PC-3 (cell line): ENCODE data around the gene SMCO4. TPM values are rescaled to one million over a fixed set of nuclear protein-coding genes. Genes with fewer than 3 reads are reported as not detected.
A peak's percentile ranks its signal among the peaks of the same experiment; 100 is the strongest.

ENCODE experiments used
- ATAC-seq: fragments of 200-7000 bp; cut with Tn5 transposase; 2 replicates; pipeline ENCODE4 v1.9.1; 2020; ENCODE audit warnings: mild to moderate bottlenecking, moderate library complexity
- BruUV-seq: library from RNA; stranded (reverse); fragments of 400-500 nt; replicated peaks from 2 replicates; lab custom pipeline; 2021; lab: Mats Ljungman, UMichigan
- CTCF ChIA-PET: fragments of 300-600 bp; sonication (Branson Sonifier 250); formaldehyde crosslinking; loops from one replicate; lab custom pipeline; 2022; ENCODE audit warnings: antibody characterized with exemption; lab: Charles Lee
- POLR2A ChIA-PET: fragments of 300-600 bp; sonication (Branson Sonifier 250); formaldehyde crosslinking; loops from one replicate; lab custom pipeline; 2022; ENCODE audit warnings: antibody characterized with exemption; ENCODE audit not compliant: unreplicated experiment; lab: Charles Lee
- DNase-seq: peaks from one replicate; pipeline ENCODE4 v3.0.0-alpha.2; 2015
- H2AFZ ChIP-seq: fragments of 300-600 bp; sonication (generic); 2 replicates; pipeline ENCODE4 v1.6.0; 2016; ENCODE audit warnings: antibody characterized with exemption, low read length
- H3F3A ChIP-seq: fragments of 300-600 bp; sonication (generic); one replicate; pipeline ENCODE4 v1.6.0; 2017; ENCODE audit warnings: antibody characterized with exemption, low read length, control low read depth, mild to moderate bottlenecking; ENCODE audit not compliant: unreplicated experiment
- H3K27ac ChIP-seq: fragments of 300-600 bp; sonication (generic); 2 replicates; pipeline ENCODE4 v1.5.1; 2016; ENCODE audit warnings: mild to moderate bottlenecking, low read length
- H3K27me3 ChIP-seq: fragments of 300-600 bp; sonication (generic); 2 replicates; pipeline ENCODE4 v1.6.1; 2016; ENCODE audit warnings: low read length, mixed read lengths
- H3K36me3 ChIP-seq: fragments of 300-600 bp; sonication (generic); 2 replicates; pipeline ENCODE4 v1.6.1; 2016; ENCODE audit warnings: low read depth, mixed run types, low read length, mixed read lengths
- H3K4me1 ChIP-seq: fragments of 300-600 bp; sonication (generic); 2 replicates; pipeline ENCODE4 v1.5.1; 2016; ENCODE audit warnings: low read length; ENCODE audit not compliant: insufficient read depth
- H3K4me2 ChIP-seq: fragments of 300-600 bp; sonication (generic); 2 replicates; pipeline ENCODE4 v1.6.0; 2016; ENCODE audit warnings: low read length
- H3K4me3 ChIP-seq: fragments of 300-600 bp; sonication (generic); 2 replicates; pipeline ENCODE4 v1.5.1; 2016; ENCODE audit warnings: mild to moderate bottlenecking, low read length, mixed read lengths
- H3K79me2 ChIP-seq: fragments of 300-600 bp; sonication (generic); 2 replicates; pipeline ENCODE4 v1.6.1; 2017; ENCODE audit warnings: low read length, mixed read lengths
- H3K9ac ChIP-seq: fragments of 300-600 bp; sonication (generic); 2 replicates; pipeline ENCODE4 v1.6.0; 2016; ENCODE audit warnings: mild to moderate bottlenecking, low read length
- H3K9me2 ChIP-seq: fragments of 300-600 bp; sonication (generic); replicated peaks from 2 replicates; pipeline ENCODE4 v1.6.1; 2016; ENCODE audit warnings: mixed run types, low read length, mixed read lengths
- H3K9me3 ChIP-seq: fragments of 300-600 bp; sonication (generic); 2 replicates; pipeline ENCODE4 v1.6.1; 2016; ENCODE audit warnings: low read length, mixed read lengths
- H4K20me1 ChIP-seq: fragments of 300-600 bp; sonication (generic); 2 replicates; pipeline ENCODE4 v1.6.1; 2016; ENCODE audit warnings: low read length, mixed read lengths
- EZH2 ChIP-seq: fragments of 300-600 bp; sonication (generic); IDR thresholded peaks from one replicate; pipeline ENCODE4 v1.6.1; 2017; ENCODE audit warnings: antibody characterized with exemption, mild to moderate bottlenecking, low read length; ENCODE audit not compliant: unreplicated experiment
- EZH2phosphoT487 ChIP-seq: fragments of 300-600 bp; sonication (generic); IDR thresholded peaks from 2 replicates; pipeline ENCODE4 v1.6.1; 2018; ENCODE audit warnings: mild to moderate bottlenecking, antibody characterized with exemption, low read length, borderline replicate concordance
- intact Hi-C: fragments of 100-400 bp; cut with micrococcal nuclease; formaldehyde crosslinking; loops from 2 replicates; pipeline ENCODE4 v1.9.0; 2023
- total RNA-seq: library from RNA; depleted of rRNA; stranded (reverse); fragments of >200 nt; gene quantifications from 2 replicates; pipeline ENCODE4 v1.2.3, GENCODE V29; 2014
- TF ChIP-seq, protein P1 (sequence below): fragments of 300-600 bp; sonication (generic); conservative IDR thresholded peaks from 2 replicates; pipeline ENCODE4 v1.5.1; 2017; ENCODE audit warnings: antibody characterized with exemption, low read depth, mild to moderate bottlenecking, low read length

The SMCO4 gene
- total RNA-seq, 1 experiment from 2014 or later: 23.0 TPM

DNA sequence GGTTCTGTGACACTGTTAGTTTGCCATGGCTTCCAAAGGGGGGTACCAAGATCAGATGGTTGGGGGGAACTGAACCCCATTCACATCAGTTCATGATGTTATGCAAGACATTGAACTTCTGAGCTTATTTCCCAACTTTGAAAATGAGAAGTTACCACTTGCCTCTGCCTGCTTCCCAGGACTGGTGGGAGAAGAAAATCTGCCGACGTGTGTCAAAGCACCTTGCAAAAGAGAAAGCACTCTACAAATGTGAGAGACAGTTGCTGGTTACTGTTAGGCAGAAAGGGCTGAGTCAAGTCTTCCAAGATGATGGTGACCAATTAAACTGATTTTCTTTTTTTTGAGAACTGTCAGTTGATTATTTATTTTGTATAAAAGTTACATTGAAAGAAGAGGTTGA lies 45.6 kb downstream of the SMCO4 start:
- Histone ChIP-seq H3K4me1 (peaks cover 25% of the 10 kb centered on the region), H3K4me2 (no peak overlapping the region), H3K27me3 (no peaks in the 10 kb centered on the region), H3K36me3 (no peaks in the 10 kb centered on the region), H3K9me2 (no peaks in the 10 kb centered on the region), H2AFZ (no peak overlapping the region), H3K27ac (peak overlapping the region; percentile 48), H3K9ac (peak overlapping the region; percentile 6; the same call in 1 of the 2 replicates), H3K79me2 (no peaks in the 10 kb centered on the region), H3F3A (no peaks in the 10 kb centered on the region), H3K9me3 (no peaks in the 10 kb centered on the region), H4K20me1 (no peaks in the 10 kb centered on the region), H3K4me3 (no peak overlapping the region)
- DNase-seq (no peak), ATAC-seq (peak; percentile 4; the same call in 1 of the 2 replicates)
- no TSS peak for BruUV-seq
- intact Hi-C loops: no loop called here
- POLR2A ChIA-PET: no interaction called here
- no peak for TF ChIP-seq EZH2phosphoT487
- no peak for TF ChIP-seq EZH2
- TF ChIP-seq, protein P1, sequence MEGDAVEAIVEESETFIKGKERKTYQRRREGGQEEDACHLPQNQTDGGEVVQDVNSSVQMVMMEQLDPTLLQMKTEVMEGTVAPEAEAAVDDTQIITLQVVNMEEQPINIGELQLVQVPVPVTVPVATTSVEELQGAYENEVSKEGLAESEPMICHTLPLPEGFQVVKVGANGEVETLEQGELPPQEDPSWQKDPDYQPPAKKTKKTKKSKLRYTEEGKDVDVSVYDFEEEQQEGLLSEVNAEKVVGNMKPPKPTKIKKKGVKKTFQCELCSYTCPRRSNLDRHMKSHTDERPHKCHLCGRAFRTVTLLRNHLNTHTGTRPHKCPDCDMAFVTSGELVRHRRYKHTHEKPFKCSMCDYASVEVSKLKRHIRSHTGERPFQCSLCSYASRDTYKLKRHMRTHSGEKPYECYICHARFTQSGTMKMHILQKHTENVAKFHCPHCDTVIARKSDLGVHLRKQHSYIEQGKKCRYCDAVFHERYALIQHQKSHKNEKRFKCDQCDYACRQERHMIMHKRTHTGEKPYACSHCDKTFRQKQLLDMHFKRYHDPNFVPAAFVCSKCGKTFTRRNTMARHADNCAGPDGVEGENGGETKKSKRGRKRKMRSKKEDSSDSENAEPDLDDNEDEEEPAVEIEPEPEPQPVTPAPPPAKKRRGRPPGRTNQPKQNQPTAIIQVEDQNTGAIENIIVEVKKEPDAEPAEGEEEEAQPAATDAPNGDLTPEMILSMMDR: no peak
- CTCF ChIA-PET: no interaction called here

DNA sequence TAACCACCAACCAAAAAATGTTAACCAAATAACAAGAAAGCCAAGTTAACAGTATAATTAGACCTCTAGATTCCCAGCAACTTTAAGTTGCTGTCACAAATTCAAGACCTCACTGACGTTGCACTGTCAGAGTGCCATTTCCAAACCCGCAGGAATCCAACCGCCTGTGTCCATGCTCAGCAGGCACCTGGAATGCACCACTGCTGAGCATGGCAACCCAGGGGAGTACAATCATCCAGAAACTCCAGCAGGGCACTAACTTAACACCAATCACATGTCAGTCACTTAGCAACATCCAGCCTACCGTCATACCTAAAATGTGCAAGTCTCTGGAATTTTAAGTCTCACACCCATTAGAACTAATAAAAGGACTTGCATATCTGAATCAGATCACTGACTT lies 48.8 kb downstream of the SMCO4 start:
- no peak for DNase-seq
- BruUV-seq: no TSS peak
- H3K9me3 ChIP-seq: no peaks in the 10 kb centered on the region
- no peaks in the 10 kb centered on the region for H3K9me2 ChIP-seq
- peaks cover 22% of the 10 kb centered on the region for H3K4me1 ChIP-seq
- H3K9ac ChIP-seq: no peak overlapping the region
- H3F3A ChIP-seq: no peaks in the 10 kb centered on the region
- no peak overlapping the region for H2AFZ ChIP-seq
- no peak overlapping the region for H3K4me3 ChIP-seq
- no peak for ATAC-seq
- no peaks in the 10 kb centered on the region for H3K36me3 ChIP-seq
- H4K20me1 ChIP-seq: no peaks in the 10 kb centered on the region
- POLR2A ChIA-PET: no interaction called here
- intact Hi-C loops: no loop called here
- H3K27ac ChIP-seq: no peak overlapping the region
- no peak overlapping the region for H3K4me2 ChIP-seq
- CTCF ChIA-PET: no interaction called here
- no peaks in the 10 kb centered on the region for H3K79me2 ChIP-seq
- no peaks in the 10 kb centered on the region for H3K27me3 ChIP-seq
- no peak for TF ChIP-seq EZH2
- TF ChIP-seq, protein P1: no peak
- no peak for TF ChIP-seq EZH2phosphoT487

DNA sequence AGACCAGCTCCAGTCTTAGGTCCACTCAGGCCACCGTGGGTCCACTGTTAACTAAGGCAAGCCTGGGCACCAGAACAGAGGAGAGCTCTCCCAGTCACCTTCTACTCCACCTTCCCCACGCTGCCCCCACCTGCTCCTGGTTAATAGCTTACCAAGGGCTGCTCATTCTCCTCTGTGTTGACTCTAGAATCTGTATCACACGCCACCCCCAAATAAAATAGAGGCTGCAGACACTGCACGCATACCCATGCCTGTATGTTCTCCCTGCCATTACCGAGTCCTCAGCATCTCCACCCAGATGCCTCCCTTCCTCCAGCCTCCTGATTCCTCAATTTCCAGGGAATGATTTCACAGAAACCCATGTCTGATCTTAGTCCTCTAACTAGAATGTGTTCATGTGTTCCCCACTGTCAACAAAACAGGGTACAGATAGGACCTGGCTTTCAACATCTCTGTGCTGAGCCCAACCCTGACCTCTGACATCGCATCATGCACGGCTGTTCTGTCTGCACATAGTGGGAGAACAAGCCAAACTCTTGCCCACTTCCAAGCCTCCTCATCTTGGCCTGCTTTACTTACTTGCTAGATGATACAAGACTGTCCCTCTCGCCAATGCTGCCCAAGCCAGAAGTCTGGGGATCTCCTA lies 49.8 kb downstream of the SMCO4 start:
- no peak overlapping the region for H3K4me3 ChIP-seq
- H3K27me3 ChIP-seq: no peaks in the 10 kb centered on the region
- ATAC-seq (no peak), DNase-seq (no peak)
- no peaks in the 10 kb centered on the region for H3K9me2 ChIP-seq
- no peaks in the 10 kb centered on the region for H3K79me2 ChIP-seq
- ChIA-PET POLR2A (no interaction called here), CTCF (interaction anchor here (0.6 kb wide), 1 partner anchor 154 kb away, joined by 7 read pairs; no protein-coding TSS in a partner anchor)
- peaks cover 13% of the 10 kb centered on the region for H3K4me1 ChIP-seq
- H3K36me3 ChIP-seq: no peaks in the 10 kb centered on the region
- H2AFZ ChIP-seq: no peak overlapping the region
- H3K9ac ChIP-seq: no peak overlapping the region
- H3K4me2 ChIP-seq: no peak overlapping the region
- TF ChIP-seq EZH2 (no peak), EZH2phosphoT487 (no peak)
- TF ChIP-seq, protein P1: no peak
- no TSS peak for BruUV-seq
- H4K20me1 ChIP-seq: no peaks in the 10 kb centered on the region
- H3K9me3 ChIP-seq: no peaks in the 10 kb centered on the region
- no peaks in the 10 kb centered on the region for H3F3A ChIP-seq
- no peak overlapping the region for H3K27ac ChIP-seq
- intact Hi-C loops: no loop called here
